Neuronal stem cell (in vitro differentiated cells): ENCODE measurements around the gene MAST4.

Source experiments
- DNase-seq: peaks from one replicate; pipeline ENCODE4 v3.0.0-alpha.2; 2013; ENCODE audit warnings: low spot score
- H2AFZ ChIP-seq: one replicate; pipeline ENCODE4 v1.6.1; 2013; ENCODE audit warnings: mild to moderate bottlenecking, low read length, inconsistent platforms
- H2AK5ac ChIP-seq: 2 replicates; pipeline ENCODE4 v1.6.1; 2013; ENCODE audit warnings: low read depth, mild to moderate bottlenecking, inconsistent platforms, low read length, moderate library complexity, mixed read lengths
- H2BK120ac ChIP-seq: 2 replicates; pipeline ENCODE4 v1.6.1; 2013; ENCODE audit warnings: low read depth, mild to moderate bottlenecking, inconsistent platforms, low read length, moderate library complexity, mixed read lengths
- H2BK12ac ChIP-seq: one replicate; pipeline ENCODE4 v1.6.1; 2013; ENCODE audit warnings: low read length, inconsistent platforms
- H2BK15ac ChIP-seq: 2 replicates; pipeline ENCODE4 v1.6.1; 2013; ENCODE audit warnings: mild to moderate bottlenecking, low read length, inconsistent platforms, mixed read lengths
- H2BK5ac ChIP-seq: one replicate; pipeline ENCODE4 v1.6.1; 2013; ENCODE audit warnings: inconsistent platforms, mild to moderate bottlenecking, low read length, moderate library complexity
- H3K14ac ChIP-seq: one replicate; pipeline ENCODE4 v1.6.1; 2013; ENCODE audit warnings: low read length, inconsistent platforms
- H3K18ac ChIP-seq: 2 replicates; pipeline ENCODE4 v1.6.1; 2013; ENCODE audit warnings: low read length, inconsistent platforms
- H3K23ac ChIP-seq: 2 replicates; pipeline ENCODE4 v1.6.1; 2013; ENCODE audit warnings: low read depth, mild to moderate bottlenecking, mixed read lengths, low read length, inconsistent platforms; ENCODE audit not compliant: poor library complexity
- H3K27ac ChIP-seq: replicated peaks from 3 replicates; pipeline ENCODE4 v1.5.1; 2013; ENCODE audit warnings: low read length, inconsistent platforms
- H3K27me3 ChIP-seq, 3 experiments: 2 replicates each; pipeline ENCODE4 v1.6.1; 2013; ENCODE audit warnings: low read length in 3 of 3, mild to moderate bottlenecking in 2 of 3, inconsistent platforms in 1 of 3, low read depth in 1 of 3, mixed read lengths in 1 of 3, moderate library complexity in 1 of 3; ENCODE audit not compliant: control insufficient read depth in 3 of 3, insufficient read depth in 3 of 3
- H3K36me3 ChIP-seq, 2 donors: replicated peaks in 1 of 2; 2 replicates each; pipeline ENCODE4 v1.6.1; 2013; ENCODE audit warnings: low read length in 2 of 2; ENCODE audit not compliant: control insufficient read depth in 2 of 2, insufficient read depth in 2 of 2
- H3K4ac ChIP-seq: 2 replicates; pipeline ENCODE4 v1.6.1; 2013; ENCODE audit warnings: inconsistent platforms, mild to moderate bottlenecking, low read length, moderate library complexity
- H3K4me1 ChIP-seq, 2 donors: 1 replicate in 1 of 2; 2 replicates in 1 of 2; pipeline ENCODE4 v1.6.1; 2013; ENCODE audit warnings: low read length in 2 of 2, low read depth in 1 of 2; ENCODE audit not compliant: control insufficient read depth in 2 of 2, insufficient read depth in 1 of 2
- H3K4me2 ChIP-seq: one replicate; pipeline ENCODE4 v1.6.1; 2013; ENCODE audit warnings: mild to moderate bottlenecking, low read length, inconsistent platforms; ENCODE audit not compliant: insufficient read depth, poor library complexity, severe bottlenecking
- H3K4me3 ChIP-seq, 2 donors: 2 replicates each; pipeline ENCODE4 v1.5.1; 2013; ENCODE audit warnings: low read length in 2 of 2, mild to moderate bottlenecking in 2 of 2, inconsistent platforms in 1 of 2, moderate library complexity in 1 of 2
- H3K79me1 ChIP-seq: one replicate; pipeline ENCODE4 v1.6.1; 2013; ENCODE audit warnings: low read depth, mild to moderate bottlenecking, inconsistent platforms, low read length, moderate library complexity
- H3K9ac ChIP-seq: one replicate; pipeline ENCODE4 v1.6.1; 2013; ENCODE audit warnings: mild to moderate bottlenecking, low read depth, low read length, inconsistent platforms; ENCODE audit not compliant: poor library complexity
- H3K9me3 ChIP-seq, 2 donors: replicated peaks in 1 of 2; 2 replicates each; pipeline versions ENCODE3 to v1.6.1; 2013; ENCODE audit warnings: low read length in 2 of 2, mild to moderate bottlenecking in 2 of 2, inconsistent platforms in 1 of 2, low read depth in 1 of 2, mixed read lengths in 1 of 2, moderate library complexity in 1 of 2; ENCODE audit not compliant: control insufficient read depth in 2 of 2, insufficient read depth in 1 of 2
- H4K8ac ChIP-seq: one replicate; pipeline ENCODE4 v1.6.1; 2013; ENCODE audit warnings: low read depth, mild to moderate bottlenecking, inconsistent platforms, low read length, moderate library complexity
- H4K91ac ChIP-seq: one replicate; pipeline ENCODE4 v1.6.1; 2013; ENCODE audit warnings: low read length, low read depth, mild to moderate bottlenecking, inconsistent platforms; ENCODE audit not compliant: poor library complexity
- WGBS, 2 donors: extraction: QIAGEN DNeasy Blood & Tissue Kit; methylation state at CpG; one replicate each; pipeline ENCODE4 v1.1.7; 2013; ENCODE audit warnings: missing lambda C conversion rate in 2 of 2, mixed read lengths in 1 of 2; ENCODE audit not compliant: insufficient read length in 2 of 2, insufficient replicate concordance in 1 of 2; ENCODE audit errors: extremely low coverage in 2 of 2; 5-methylcytosine and 5-hydroxymethylcytosine counted together

MAST4 gene

DNA sequence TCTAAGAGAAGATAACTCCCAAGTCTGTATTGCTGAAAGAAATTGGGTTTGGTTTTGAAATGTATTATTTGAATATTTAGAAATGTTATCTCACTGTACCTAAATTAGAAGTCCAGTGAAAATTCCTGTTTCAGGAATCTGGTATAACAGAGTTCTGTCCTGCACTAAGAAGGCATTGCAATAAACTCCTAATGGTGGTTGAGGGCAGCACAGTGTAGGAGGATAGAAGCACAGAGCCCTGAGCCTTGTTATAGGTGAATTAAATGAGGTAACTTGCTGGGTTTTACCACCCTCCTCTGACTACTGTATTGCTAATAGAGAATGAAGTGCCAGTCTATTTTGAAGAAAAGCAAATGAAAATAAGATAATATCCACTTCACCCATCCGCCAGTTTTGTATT, 457.0 kb downstream of the MAST4 start:
- Histone ChIP-seq H2BK12ac (no peak overlapping the region), H2AK5ac (no peak overlapping the region), H3K4me1 (peaks cover 0 to 2% of the 10 kb centered on the region in 2 donors), H2BK5ac (no peak overlapping the region), H2AFZ (no peak overlapping the region), H3K27ac (no peak overlapping the region), H2BK120ac (no peak overlapping the region), H3K79me1 (no peaks in the 10 kb centered on the region), H3K9me3 (no peaks in the 10 kb centered on the region), H3K9ac (no peak overlapping the region), H3K4me2 (no peak overlapping the region), H4K91ac (no peak overlapping the region), H3K23ac (no peak overlapping the region), H3K36me3 (no peaks in the 10 kb centered on the region), H2BK15ac (no peak overlapping the region), H3K27me3 (no peaks in the 10 kb centered on the region), H4K8ac (no peak overlapping the region), H3K4me3 (no peak overlapping the region), H3K14ac (no peak overlapping the region), H3K18ac (no peak overlapping the region), H3K4ac (no peak overlapping the region)
- no peak for DNase-seq
- WGBS, 2 donors, result no CpG with 5 or more reads among the region's 1 CpG

GRCh38 chr5:67058998-67059743, 463.0 kb downstream of the MAST4 start:
- no peak overlapping the region for H2BK12ac ChIP-seq
- no peak overlapping the region for H2BK5ac ChIP-seq
- H2BK15ac ChIP-seq, result no peak overlapping the region
- H2BK120ac ChIP-seq, result no peak overlapping the region
- H3K23ac ChIP-seq, result no peak overlapping the region
- H2AFZ ChIP-seq, result no peak overlapping the region
- no peak overlapping the region for H3K4me3 ChIP-seq
- no peaks in the 10 kb centered on the region for H3K27me3 ChIP-seq
- no peak overlapping the region for H4K91ac ChIP-seq
- no peak overlapping the region for H4K8ac ChIP-seq
- no peak overlapping the region for H3K9ac ChIP-seq
- no peaks in the 10 kb centered on the region for H3K79me1 ChIP-seq
- no peaks in the 10 kb centered on the region for H3K9me3 ChIP-seq
- H3K36me3 ChIP-seq, result no peaks in the 10 kb centered on the region
- H3K27ac ChIP-seq, result no peak overlapping the region
- no peak overlapping the region for H3K4me2 ChIP-seq
- H3K4ac ChIP-seq, result no peak overlapping the region
- no CpG with 5 or more reads among the region's 4 CpGs for WGBS, 2 donors
- DNase-seq, result no peak
- no peak overlapping the region for H3K18ac ChIP-seq
- no peak overlapping the region for H2AK5ac ChIP-seq
- H3K4me1 ChIP-seq, result peaks cover 0 to 4% of the 10 kb centered on the region in 2 donors
- no peak overlapping the region for H3K14ac ChIP-seq

- H2BK120ac ChIP-seq, result no peak overlapping the region
- no peaks in the 10 kb centered on the region for H3K9me3 ChIP-seq
- H2BK12ac ChIP-seq, result no peak overlapping the region
- H3K4me2 ChIP-seq, result no peak overlapping the region
- no peak overlapping the region for H2BK5ac ChIP-seq
- no CpG with 5 or more reads among the region's 6 CpGs for WGBS, 2 donors
- H3K27ac ChIP-seq, result no peak overlapping the region
- no peak overlapping the region for H2AK5ac ChIP-seq
- H3K9ac ChIP-seq, result no peak overlapping the region
- H3K36me3 ChIP-seq, result no peaks in the 10 kb centered on the region
- no peak overlapping the region for H4K91ac ChIP-seq
- no peak overlapping the region for H3K4me3 ChIP-seq
- no peak overlapping the region for H3K4ac ChIP-seq
- no peak overlapping the region for H3K14ac ChIP-seq
- no peaks in the 10 kb centered on the region for H3K27me3 ChIP-seq
- H3K18ac ChIP-seq, result no peak overlapping the region
- H2AFZ ChIP-seq, result no peak overlapping the region
- H4K8ac ChIP-seq, result no peak overlapping the region
- no peak for DNase-seq
- no peak overlapping the region for H2BK15ac ChIP-seq
- H3K79me1 ChIP-seq, result no peaks in the 10 kb centered on the region
- no peak overlapping the region for H3K23ac ChIP-seq
- H3K4me1 ChIP-seq, result peaks cover 0 to 4% of the 10 kb centered on the region in 2 donors
These were observed 463.7 kb downstream of the MAST4 start for GRCh38 chr5:67059744-67060490.

DNA sequence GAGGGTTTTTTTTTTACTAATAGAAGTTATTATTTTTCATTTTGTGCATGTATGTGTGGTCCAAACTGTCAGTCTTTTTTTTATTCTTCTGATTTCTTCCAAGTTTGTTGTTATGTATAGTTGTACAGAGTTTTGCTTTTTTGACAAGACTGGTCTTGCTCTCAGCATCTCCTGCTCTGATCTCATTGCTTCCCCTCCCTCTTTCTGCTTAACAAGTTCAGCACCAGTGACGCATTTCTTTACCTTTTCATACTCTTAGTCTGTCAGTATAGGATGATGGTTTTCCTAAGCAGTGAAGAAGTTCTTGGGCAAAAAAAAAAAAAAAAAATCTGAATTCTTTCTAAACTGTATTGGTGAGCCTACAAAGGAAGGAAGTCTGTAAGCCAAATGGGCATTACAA, 465.3 kb downstream of the MAST4 start:
- Histone ChIP-seq H2BK120ac (no peak overlapping the region), H2BK12ac (no peak overlapping the region), H2BK5ac (no peak overlapping the region), H3K36me3 (no peaks in the 10 kb centered on the region), H3K4me1 (peaks cover 0 to 8% of the 10 kb centered on the region in 2 donors), H3K79me1 (no peaks in the 10 kb centered on the region), H3K18ac (no peak overlapping the region), H4K91ac (no peak overlapping the region), H3K9ac (no peak overlapping the region), H3K4me3 (no peak overlapping the region), H3K4ac (no peak overlapping the region), H3K14ac (no peak overlapping the region), H3K27me3 (no peaks in the 10 kb centered on the region), H3K27ac (no peak overlapping the region), H2AK5ac (no peak overlapping the region), H3K9me3 (no peaks in the 10 kb centered on the region), H3K23ac (no peak overlapping the region), H3K4me2 (no peak overlapping the region), H2BK15ac (no peak overlapping the region), H4K8ac (no peak overlapping the region), H2AFZ (no peak overlapping the region)
- DNase-seq, result no peak
- WGBS, 2 donors, result no CpG with 5 or more reads among the region's 1 CpG
